Measurements from ENCODE around the gene EIF2D.

GRCh38 chr1:206550446-206550845, 61.8 kb downstream of the EIF2D start:
- TF ChIP-seq YY1 (IDR thresholded peaks at IDR 0.05; ENCODE audit: insufficient read depth, insufficient read length) (no peak), ZNF274 (IDR thresholded peaks at IDR 0.05; ENCODE audit: low read depth, low read length) (no peak)
